ENCODE data around the gene ID1. TPM values are rescaled to one million over a fixed set of nuclear protein-coding genes. Genes with fewer than 3 reads are reported as not detected.
A peak's percentile ranks its signal among the peaks of the same experiment; 100 is the strongest.

Gene ID1
- total RNA-seq, 1 experiment from 2014 or later = 88.8 TPM

GRCh38 chr20:31606804-31607639 lies 1.9 kb downstream of the ID1 start:
- ATAC-seq = peak; percentile 4
- H3K27ac Mint-ChIP-seq = peak overlapping the region; percentile 99
- ChIA-PET POLR2A (interaction anchor here (1.0 to 6.4 kb wide), 5 partner anchors 11 to 50 kb away, joined by 3 to 73 read pairs (median 7); no protein-coding TSS in a partner anchor), CTCF (interaction anchor here (0.7 to 17.0 kb wide), 7 partner anchors 11 to 116 kb away, joined by 3 to 927 read pairs (median 4); no protein-coding TSS in a partner anchor)
- TF ChIP-seq MLX (CRISPR knock-in tag; IDR thresholded peaks at IDR 0.05) (0 out of 2 replicates have a peak, but pooled peaks have one; percentile 35), RORB (CRISPR knock-in tag; IDR thresholded peaks at IDR 0.05) (peak; percentile 54), EMX1 (CRISPR knock-in tag; IDR thresholded peaks at IDR 0.05) (peak; percentile 91), FOXJ3 (CRISPR knock-in tag; IDR thresholded peaks at IDR 0.05; ENCODE audit: borderline replicate concordance) (0 out of 2 replicates have a peak, but pooled peaks have one; percentile 60), ZBTB43 (CRISPR knock-in tag; IDR thresholded peaks at IDR 0.05) (0 out of 2 replicates have a peak, but pooled peaks have one; percentile 58), NFE2L1 (CRISPR knock-in tag; IDR thresholded peaks at IDR 0.05) (0 out of 2 replicates have a peak, but pooled peaks have one; percentile 24), ERG (CRISPR knock-in tag; IDR thresholded peaks at IDR 0.05) (peak; percentile 53; the same call in 1 of the 2 replicates), KAT7 (CRISPR knock-in tag; IDR thresholded peaks at IDR 0.05; ENCODE audit: borderline replicate concordance) (no peak), FOXP1 (CRISPR knock-in tag; IDR thresholded peaks at IDR 0.05; ENCODE audit: borderline replicate concordance) (peak; percentile 28; the same call in 1 of the 2 replicates), E2F4 (CRISPR knock-in tag; IDR thresholded peaks at IDR 0.05; ENCODE audit: borderline replicate concordance, low read depth) (no peak), MAX (CRISPR knock-in tag; IDR thresholded peaks at IDR 0.05) (peak; percentile 35; the same call in 1 of the 2 replicates), CBFB (CRISPR knock-in tag; IDR thresholded peaks at IDR 0.05; ENCODE audit: low read depth) (no peak), TEAD1 (CRISPR knock-in tag; IDR thresholded peaks at IDR 0.05) (peak; percentile 17; the same call in 1 of the 2 replicates), CDX4 (CRISPR knock-in tag; IDR thresholded peaks at IDR 0.05; ENCODE audit: borderline replicate concordance) (peak; percentile 40; the same call in 1 of the 2 replicates), ATF1 (CRISPR knock-in tag; IDR thresholded peaks at IDR 0.05) (0 out of 2 replicates have a peak, but pooled peaks have one; percentile 26), ZNF281 (CRISPR knock-in tag; IDR thresholded peaks at IDR 0.05) (no peak), USF1 (CRISPR knock-in tag; IDR thresholded peaks at IDR 0.05) (no peak), ZMAT4 (CRISPR knock-in tag; IDR thresholded peaks at IDR 0.05) (peak; percentile 61)
- H3K9me3 Mint-ChIP-seq = no peaks in the 10 kb centered on the region
- H3K4me1 Mint-ChIP-seq = peaks cover 52% of the 10 kb centered on the region
- peak overlapping the region; percentile 96 for H3K4me3 Mint-ChIP-seq
- no peak for DNase-seq (ENCODE audit: low spot score)
- peaks cover 8% of the 10 kb centered on the region for H3K36me3 Mint-ChIP-seq
- H3K27me3 Mint-ChIP-seq (ENCODE audit: low read depth) = peaks cover 2% of the 10 kb centered on the region; the same call in 1 of the 2 replicates

All from WTC11 (cell line).